ENCODE measurements around the gene CCDC82.

CCDC82 gene

GRCh38 chr11:96358321-96358720, 31.4 kb downstream of the CCDC82 start:
- no peak for DNase-seq

GRCh38 chr11:96357794-96358193, 31.9 kb downstream of the CCDC82 start:
- no peak for DNase-seq

- DNase-seq = no peak
Observed at GRCh38 chr11:96356848-96357247, 32.9 kb downstream of the CCDC82 start.

- peak; percentile 89 for DNase-seq
Observed at GRCh38 chr11:96342961-96343711, 46.6 kb downstream of the CCDC82 start, which contains the start of gene MAML2. TSS of gene MAML2 (minus strand) at chr11:96343195. CDS start at chr11:96341895, 1,300 bp downstream.

GRCh38 chr11:96342014-96342960, 47.4 kb downstream of the CCDC82 start:
- DNase-seq = no peak

DNA sequence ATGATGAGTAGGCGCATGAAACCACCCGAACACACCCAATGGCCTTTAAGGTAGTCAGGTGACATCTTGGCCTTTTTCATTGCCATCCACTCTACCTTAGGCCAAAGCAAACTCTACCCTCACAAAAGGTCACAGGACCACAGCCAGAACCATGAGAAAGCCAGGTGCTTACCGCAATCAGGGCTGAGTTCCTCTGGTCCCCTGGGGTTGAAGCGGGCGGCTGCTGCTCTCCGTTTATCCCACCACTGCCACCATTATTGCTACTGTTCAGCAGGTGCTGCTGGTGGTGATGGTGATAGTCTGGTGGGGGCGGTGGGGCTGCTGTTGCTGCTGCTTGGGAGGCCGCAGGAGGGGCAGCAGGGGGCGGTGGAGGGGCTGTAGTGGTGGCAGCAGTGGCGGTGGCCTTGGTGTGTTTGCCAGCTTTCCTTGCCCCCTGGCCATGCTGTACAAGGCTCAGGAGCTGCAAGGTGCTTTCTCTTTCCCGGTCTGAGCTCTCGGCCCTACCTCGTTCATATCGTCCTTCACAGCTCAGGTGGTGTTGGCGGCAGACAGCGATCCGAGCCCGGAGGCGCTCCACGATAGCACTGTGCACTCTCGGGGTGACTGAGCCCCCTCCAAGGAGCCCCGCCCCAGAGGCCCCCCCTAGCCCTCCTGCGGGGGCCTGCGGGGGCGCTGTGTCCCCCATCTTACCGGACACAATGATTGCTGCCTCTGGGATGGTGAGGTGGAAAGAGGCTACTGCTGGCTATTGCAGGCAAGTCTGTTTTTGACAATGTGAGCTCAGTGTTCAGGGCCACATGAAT, 48.3 kb downstream of the CCDC82 start:
- peak; percentile 76 for DNase-seq

GRCh38 chr11:96340555-96340885, 49.2 kb downstream of the CCDC82 start:
- no peak for DNase-seq

DNA sequence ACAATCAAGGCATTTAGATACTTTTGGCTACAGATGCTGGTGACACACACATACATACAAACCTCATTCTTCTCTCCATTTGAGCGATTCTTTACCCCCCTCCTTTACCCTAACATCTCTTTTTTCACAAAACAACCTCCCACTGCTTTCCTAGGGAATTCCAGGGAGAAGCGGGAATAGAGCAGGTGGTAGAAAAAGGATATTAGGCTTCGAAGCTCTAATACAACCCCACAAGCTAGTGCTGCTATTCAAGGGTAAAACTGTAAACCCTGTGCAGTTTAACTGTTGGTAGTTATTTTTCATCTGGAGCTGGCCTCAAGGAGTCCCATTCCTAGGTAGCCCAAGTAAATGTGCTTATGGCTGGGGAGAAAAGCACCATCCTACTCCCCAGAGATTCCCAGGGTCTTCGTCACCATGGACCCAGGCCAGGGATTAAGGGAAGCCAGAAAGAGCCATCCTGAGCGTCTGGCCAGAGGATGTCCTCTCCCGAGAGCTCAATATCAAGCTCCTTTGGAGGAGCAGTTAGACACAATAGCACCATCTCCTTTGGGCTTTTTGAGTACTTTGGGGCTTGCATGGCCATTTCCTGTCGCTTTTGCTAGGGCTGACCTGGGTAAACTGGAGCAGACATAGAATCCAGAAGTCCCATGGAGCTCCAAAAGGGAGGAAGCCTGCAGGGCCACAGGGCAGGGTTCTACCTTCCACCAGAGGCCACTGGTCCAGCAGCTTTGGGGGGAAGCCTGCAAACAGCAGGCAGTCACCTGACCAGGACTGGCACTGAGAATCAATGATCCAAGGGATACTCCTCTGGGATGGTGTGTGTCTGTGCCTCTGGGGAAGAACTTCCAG, 49.8 kb downstream of the CCDC82 start:
- DNase-seq = no peak

DNA sequence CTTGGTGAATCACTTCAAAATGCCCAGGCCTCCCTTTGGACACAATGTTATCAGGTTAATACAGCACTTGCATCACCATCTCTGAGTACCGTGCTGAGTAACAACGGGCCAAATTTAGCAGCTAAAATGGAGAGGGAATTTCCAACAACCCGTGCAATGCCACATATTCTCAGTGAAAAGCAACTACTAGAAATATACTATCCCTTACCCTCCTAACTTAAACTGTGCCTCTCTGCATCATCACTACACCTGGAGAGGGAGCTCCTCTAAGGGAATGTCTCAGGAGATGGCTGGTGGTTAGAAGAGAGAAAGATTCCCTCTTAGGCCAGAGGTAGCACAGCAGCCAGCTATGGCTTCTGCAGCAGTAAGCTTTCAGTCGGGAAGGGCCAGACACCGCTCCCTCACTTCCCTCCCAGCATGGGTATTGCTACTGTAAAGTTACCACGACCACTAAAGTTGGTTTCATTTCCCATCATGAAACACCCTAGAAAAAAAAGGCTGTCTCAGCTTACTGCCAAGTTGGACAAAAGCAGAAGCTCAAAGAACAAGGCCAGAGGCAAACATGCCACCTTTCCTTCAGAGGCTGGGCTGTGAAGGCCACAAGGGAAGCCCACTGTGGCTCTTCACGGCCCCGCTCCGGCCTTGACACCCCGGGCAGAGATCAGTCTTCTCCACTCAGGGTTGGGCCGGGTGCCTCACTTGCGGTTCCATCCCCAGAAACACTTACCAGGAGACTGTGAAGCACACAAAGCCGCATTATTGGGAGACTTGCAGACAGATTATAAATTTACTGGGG, 50.6 kb downstream of the CCDC82 start:
- peak; percentile 59 for DNase-seq

DNA sequence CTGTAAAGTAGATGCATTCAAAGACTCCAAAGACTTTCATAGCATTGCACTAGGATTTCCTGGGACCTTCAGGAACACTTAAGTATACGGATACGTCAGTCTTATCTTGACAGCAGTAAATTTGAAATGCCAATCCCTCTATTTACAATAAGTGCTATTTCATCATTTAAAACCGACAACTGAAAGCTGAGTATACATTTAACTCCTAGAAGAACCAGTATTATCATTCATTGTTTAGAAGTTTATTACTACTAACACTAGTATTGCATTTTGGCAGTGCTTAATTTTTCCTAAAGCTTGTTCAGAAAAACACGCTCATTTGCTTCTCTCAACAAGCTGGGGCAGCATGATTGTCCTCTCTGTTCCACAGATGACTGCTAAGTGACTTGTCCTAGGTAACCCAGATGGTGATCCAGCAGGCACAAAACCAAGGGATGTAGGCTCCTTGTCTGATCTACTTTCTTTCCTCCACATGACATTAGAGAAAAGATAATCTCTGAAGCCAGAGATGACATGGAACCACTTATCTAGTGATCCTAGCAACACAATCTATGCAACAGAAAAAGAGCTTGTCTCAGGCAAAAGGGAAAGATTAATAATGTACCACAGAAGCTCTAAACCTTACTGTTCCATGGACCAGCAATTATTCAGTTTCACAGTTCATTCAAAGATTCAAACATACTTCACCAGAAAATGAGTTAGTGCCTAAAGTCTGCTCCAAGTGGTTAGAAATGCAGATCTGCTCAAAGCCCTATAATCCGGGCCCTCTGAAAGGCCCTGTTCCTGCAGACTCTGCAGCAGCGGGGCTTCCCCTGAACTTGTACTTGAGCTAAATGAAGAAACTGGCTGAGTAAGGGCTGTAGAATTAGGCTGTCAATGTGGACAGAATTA, 51.9 kb downstream of the CCDC82 start:
- DNase-seq = peak; percentile 58

- no peak for DNase-seq
Observed at GRCh38 chr11:96335388-96335787, 54.3 kb downstream of the CCDC82 start.

DNA sequence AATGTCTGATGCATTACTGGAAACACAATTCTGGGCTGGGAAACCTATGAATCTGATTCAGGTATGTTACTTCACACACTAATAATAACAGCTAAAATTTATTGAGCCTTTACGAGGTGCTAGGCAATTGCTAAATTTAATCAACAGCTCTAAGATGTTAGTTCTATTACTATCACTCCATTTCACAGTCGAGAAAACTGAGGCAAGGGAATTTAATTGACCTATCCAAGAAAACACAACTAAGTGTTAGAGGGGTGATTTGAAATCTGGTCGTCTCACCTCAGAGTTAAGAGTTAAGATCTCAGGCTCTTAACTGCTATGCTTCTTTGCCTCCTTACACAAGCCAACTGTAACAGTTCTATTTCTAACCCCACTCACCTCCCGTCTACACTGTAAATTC, 55.5 kb downstream of the CCDC82 start:
- DNase-seq = no peak

DNA sequence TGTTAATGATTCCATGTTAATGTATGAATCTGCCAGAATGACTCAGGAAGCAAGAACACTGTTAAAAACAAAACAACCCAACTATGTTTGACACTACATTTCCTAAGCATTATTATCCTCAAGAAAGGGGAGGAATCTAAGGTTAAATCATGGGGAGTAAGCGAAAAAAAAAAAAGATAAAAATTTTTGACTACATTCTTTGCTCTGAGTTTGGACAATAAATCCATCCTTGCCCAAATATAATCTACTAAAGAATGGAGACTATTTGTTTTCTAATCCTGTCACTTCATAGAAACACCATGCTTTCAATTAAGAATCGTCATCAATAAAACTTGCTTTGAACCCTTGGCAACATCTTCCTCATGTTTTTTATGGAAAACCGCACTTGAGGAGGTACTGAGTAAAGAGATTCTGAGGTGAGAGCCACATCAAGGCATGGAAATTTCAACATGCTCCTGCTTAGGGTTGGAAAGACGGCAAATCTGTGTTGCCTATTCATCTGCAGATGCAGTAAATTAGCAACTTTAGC, 56.5 kb downstream of the CCDC82 start:
- DNase-seq = no peak

GRCh38 chr11:96332126-96332771, 57.5 kb downstream of the CCDC82 start:
- no peak for DNase-seq

DNA sequence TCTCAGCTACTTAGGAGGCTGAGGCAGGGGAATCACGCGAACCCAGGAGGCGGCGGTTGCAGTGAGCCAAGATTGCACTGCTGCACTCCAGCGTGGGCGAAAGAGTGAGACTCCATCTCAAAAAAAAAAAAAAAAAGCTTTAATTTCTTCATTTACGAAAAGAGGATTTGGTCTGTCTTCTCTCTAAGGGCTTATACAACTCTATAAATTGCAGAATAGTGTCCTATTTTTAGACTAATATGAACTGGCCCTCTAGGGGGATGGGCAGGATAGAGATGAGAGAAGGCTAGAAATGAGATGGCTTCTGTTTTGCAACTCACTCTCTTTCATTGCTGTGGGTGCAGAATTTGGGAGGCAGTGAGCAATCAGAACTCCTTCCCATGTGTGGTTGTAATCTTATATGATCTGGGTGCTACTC, 58.0 kb downstream of the CCDC82 start:
- no peak for DNase-seq

DNA sequence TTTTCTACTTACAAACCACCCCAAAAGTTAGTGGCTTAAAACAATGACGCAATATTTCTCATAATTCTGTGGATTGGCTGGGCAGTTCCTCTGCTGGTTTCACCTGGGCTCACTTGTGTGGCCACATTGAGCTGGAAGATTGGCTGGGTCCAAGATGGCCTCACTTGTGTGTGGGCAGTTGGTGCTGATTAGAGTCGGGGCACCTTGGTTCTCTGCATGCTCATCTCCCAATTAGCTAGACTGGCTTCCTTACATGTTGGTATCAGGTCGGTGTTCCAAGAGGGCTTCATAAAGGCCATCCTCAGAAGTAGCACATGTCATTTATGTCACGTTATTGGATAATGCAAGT, 59.2 kb downstream of the CCDC82 start:
- no peak for DNase-seq

DNA sequence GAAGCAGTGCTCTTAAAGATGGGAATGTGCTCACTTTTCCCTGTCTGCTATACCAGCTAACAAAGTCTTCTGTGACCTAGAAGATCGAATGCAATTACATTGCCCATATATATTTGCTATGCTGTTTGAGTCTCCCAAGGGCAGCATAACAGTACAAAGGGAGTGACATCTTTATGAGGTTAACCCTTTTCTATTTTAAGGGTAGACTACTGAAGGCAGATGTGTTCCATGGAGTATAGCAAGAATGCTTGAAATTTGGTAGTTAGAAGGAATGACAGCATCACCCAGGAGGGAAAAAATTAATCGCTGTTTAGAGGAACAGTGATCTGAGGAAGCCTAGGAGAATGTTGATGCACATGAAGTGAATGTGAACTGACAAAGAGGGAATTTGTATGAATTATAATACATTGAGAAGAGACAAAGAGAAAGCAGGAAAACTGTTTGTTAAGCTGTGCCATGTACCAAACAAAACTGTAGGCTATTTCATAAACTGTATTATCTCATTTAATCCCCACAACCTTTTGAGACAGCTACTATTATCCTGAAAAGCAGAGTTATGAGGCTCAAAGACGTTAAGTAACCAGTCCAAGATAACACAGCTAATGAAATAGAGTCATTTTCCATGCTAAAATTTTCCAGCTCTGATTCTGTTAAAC, 59.7 kb downstream of the CCDC82 start:
- DNase-seq = no peak

GRCh38 chr11:96329419-96329818, 60.3 kb downstream of the CCDC82 start:
- DNase-seq = no peak
